PC-3 (cell line): ENCODE measurements around the gene EEF1B2.

Experiments used
- EZH2 ChIP-seq: fragments of 300-600 bp; sonication (generic); IDR thresholded peaks from one replicate; pipeline ENCODE4 v1.6.1; 2017; ENCODE audit warnings: antibody characterized with exemption, mild to moderate bottlenecking, low read length; ENCODE audit not compliant: unreplicated experiment
- EZH2phosphoT487 ChIP-seq: fragments of 300-600 bp; sonication (generic); IDR thresholded peaks from 2 replicates; pipeline ENCODE4 v1.6.1; 2018; ENCODE audit warnings: mild to moderate bottlenecking, antibody characterized with exemption, low read length, borderline replicate concordance
- TF ChIP-seq, protein P1 (sequence below): fragments of 300-600 bp; sonication (generic); conservative IDR thresholded peaks from 2 replicates; pipeline ENCODE4 v1.5.1; 2017; ENCODE audit warnings: antibody characterized with exemption, low read depth, mild to moderate bottlenecking, low read length

DNA sequence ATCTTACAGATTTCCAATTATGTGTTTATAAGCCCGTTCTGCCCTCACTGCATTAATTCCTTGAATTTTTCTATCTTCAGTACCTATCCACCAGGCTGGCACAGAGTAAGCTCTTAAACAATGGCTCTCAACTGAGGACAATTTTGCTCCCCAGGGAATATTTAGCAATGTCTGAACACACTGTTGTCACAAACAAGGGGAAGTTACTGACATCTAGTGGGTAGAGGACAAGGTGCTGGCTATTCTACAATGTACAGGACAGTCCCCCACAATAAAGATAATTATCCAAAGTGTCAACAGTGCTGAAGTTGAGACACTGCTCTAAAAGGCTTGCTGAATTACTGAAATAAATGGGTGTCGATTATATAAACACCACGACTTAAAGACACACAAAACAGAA, 5.5 kb upstream of the EEF1B2 start:
- TF ChIP-seq, protein P1, sequence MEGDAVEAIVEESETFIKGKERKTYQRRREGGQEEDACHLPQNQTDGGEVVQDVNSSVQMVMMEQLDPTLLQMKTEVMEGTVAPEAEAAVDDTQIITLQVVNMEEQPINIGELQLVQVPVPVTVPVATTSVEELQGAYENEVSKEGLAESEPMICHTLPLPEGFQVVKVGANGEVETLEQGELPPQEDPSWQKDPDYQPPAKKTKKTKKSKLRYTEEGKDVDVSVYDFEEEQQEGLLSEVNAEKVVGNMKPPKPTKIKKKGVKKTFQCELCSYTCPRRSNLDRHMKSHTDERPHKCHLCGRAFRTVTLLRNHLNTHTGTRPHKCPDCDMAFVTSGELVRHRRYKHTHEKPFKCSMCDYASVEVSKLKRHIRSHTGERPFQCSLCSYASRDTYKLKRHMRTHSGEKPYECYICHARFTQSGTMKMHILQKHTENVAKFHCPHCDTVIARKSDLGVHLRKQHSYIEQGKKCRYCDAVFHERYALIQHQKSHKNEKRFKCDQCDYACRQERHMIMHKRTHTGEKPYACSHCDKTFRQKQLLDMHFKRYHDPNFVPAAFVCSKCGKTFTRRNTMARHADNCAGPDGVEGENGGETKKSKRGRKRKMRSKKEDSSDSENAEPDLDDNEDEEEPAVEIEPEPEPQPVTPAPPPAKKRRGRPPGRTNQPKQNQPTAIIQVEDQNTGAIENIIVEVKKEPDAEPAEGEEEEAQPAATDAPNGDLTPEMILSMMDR, result peak; percentile 49
- TF ChIP-seq EZH2 (no peak), EZH2phosphoT487 (no peak)
